DMS79 (cell line): ENCODE measurements around the gene OR51B4.
"Not testable (repeated sequence)": the region's sequence is repeated elsewhere in the genome, so short reads cannot be mapped to it uniquely, and the experiment has no call there.

Source experiments
- DNase-seq: peaks from one replicate; lab custom pipeline; 2025; lab: John Stamatoyannopoulos, UW

Gene OR51B4

DNA sequence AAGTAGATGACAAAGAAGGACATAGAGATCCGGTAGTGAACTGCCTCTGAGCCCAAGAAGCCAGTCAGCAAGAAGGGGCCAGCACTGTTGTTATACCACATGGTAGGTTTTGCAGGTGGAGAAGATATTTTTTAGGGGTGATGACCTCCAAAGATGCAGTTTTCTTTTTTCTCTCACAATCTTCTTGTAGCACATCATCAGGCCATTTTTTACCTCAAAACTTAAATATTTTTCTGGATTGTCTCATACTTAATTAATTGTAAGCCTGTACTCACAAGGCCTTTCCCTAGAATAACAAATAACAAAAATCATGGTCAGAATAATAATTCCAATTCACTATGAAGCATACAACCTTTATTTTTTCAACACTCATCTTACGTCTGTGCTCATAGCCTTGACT, at the start of gene OR51B4:
OR51B4 (minus strand) TSS at position 101 of the 400 bp plus-strand sequence; CDS start at position 101, 0 bp downstream.
- no peak for DNase-seq

DNA sequence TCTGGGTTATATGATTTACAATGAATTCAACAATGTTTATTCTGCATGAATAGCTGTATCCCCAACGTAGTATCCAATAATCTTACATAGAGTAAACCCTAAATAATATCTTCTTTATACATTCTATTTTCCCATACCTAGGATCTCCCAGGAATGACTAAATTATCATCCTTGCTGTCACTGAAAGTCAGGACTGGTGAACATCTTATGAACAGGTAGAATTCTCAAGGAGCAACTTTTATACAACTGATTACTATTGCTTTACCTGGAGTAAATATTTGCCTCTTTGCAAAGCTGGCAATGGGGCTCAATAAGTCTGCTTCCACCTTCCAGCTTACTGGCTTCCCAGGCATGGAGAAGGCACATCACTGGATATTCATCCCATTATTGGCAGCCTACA, 49.5 kb upstream of the OR51B4 start, which contains the start of gene OR51B6:
OR51B6 (plus strand) TSS at position 301 of the 400 bp plus-strand sequence; CDS start at position 301, 0 bp downstream.
- DNase-seq, result no peak

DNA sequence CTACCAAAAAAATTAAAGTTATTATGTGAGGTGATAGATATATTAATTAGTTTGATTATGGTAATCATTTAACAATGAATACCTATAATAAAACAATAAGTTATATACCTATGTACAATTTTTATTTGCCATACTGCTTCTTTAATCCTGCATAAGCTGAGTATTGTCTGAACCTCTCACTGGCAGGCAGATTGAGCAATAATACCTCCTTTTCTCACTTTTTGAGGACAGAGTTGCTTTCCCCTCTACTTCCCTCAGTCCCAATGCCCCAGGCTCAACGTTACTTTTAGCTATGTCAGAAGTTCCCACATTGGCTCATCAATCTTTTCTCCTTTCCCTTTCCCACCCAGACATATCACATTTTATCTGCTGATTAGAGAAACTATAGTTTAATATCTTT, 47.8 kb upstream of the OR51B4 start:
- no peak for DNase-seq

DNA sequence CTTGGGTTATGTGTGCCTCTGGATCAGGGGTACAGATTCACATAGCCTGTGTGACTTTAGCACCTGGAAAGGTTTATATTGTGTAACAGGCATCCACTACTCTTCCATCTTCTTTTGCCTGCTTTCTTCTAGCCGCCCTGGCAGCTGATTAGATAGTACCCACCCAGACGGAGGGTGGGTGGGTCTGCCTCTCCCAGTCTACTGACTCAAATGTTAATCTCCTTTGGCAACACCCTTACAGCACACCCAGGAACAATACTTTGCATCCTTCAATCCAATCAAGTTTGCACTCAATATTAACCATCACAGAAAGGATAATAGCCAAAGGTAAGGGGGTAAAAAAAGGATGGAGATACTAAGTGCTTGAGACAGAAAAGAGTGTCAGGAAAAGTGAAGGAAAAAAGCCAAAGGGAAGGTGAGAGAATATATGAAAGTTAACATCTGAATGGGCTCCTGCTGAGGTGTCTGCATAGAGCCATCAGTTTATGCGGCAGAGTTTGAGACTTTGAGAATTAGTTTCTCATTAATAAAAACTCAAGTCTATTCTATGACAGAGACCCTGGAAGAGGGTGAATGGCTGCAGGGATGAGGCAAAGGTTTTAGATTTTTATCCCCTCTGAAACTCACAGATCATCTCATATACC, 46.9 kb upstream of the OR51B4 start:
- no peak for DNase-seq

GRCh38 chr11:5345831-5346230, 44.1 kb upstream of the OR51B4 start:
- DNase-seq, result no peak

DNA sequence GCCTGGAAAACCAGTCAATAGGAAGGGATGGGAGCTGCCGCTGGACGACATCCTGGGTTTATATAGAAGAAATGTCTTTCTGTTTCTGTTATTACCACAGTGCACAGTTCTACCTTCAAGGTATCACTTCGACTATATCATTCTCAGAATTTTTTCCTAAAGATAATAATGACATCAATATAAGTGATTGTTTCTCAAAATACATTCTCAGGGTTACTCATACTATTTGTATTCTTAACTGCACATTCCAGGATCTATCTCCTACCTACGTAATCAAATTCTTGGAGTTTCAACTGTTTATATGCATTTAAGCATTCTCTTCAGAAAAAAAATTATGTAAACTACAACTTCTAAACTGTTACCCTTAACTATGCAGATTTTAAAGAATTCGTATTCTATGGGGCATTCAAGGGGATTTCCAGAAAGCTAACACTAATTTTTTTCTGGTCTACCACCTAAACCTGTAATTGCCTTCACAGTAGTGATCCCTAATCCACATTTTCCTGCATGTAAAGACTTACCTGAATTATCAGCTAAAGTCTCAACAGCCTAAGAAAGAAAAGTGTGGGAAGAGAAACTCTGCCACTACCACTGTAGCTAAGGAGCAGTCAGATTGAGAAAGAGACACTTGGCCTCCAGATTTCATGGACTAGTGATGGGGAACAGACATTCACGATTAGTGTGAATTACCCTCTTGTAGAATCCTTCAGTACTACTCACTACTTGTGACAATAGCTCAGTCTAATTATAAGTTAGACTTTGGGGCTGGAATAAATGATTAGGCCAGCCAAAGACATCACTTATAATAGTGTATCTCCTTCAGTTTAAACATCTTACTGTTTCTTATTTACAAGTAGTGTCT, 42.0 kb upstream of the OR51B4 start, which contains the start of gene OR51B5:
OR51B5 (minus strand) TSS at position 51 of the 862 bp plus-strand sequence; CDS start at position 51, 0 bp downstream.
- no peak for DNase-seq

DNA sequence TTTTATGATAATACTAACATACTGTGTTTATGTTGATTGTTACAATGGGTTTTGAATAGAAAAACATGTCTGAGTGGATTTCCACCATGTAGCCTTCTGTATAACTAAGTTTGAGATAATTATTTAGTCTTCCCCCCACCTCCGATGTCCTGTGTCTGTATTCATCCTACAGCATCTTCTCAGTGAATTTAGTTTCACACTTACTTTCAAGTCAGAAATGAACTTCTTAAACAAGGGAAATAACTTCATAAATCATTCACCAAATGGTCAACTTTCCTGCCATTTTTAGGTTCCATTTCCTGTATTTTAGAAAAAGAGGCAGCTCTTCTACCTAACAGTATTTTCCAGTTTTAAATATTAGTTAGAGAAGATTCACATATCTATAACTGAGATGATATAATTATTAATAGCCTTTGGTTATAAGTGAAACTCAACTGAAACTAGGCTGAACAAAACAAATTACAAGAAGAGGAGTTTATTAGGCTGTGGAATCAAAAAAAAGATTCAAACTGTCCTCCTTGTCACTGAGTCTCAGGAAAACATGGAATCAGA, 38.1 kb upstream of the OR51B4 start:
- no peak for DNase-seq

DNA sequence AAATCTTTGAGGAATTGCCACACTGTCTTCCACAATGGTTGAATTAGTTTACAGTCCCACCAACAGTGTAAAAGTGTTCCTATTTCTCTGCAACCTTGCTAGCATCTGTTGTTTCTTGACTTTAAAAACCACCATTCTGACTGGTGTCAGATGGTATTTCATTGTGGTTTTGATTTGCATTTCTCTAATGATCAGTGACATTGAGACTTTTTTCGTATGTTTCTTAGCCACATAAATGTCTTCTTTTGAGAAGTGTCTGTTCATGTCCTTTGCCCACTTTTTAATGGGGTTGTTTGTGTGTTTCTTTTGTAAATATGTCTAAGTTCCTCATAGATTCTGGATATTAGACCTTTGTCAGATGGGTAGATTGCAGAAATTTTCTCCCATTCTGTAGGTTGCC, 35.5 kb upstream of the OR51B4 start:
- DNase-seq, result not testable (repeated sequence)

- DNase-seq, result no peak
Measured at GRCh38 chr11:5336331-5336730, 34.6 kb upstream of the OR51B4 start.

DNA sequence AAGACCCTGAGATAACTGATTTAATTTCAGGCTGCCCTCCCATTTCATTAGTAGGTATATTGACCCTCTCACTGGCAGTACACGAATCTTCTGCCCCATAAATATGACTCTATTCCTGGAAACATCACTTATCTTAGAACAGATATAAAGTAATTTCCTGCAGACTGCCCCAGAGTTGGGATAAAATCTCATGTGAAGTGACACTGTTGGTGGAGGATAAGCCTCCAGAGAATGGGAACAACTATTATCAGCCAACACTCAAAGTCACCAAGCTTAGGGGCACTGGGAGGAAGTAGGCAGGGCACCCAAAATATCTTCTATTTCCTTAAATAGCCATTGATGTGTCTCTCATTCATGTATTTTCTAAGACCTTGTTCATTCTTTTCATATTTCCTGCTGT, 33.4 kb upstream of the OR51B4 start:
- no peak for DNase-seq

GRCh38 chr11:5324197-5324596, 22.5 kb upstream of the OR51B4 start, which contains the start of gene OR51B2:
OR51B2 (minus strand) TSS chr11:5324297; CDS start chr11:5324297, 0 bp downstream.
- DNase-seq, result no peak

DNA sequence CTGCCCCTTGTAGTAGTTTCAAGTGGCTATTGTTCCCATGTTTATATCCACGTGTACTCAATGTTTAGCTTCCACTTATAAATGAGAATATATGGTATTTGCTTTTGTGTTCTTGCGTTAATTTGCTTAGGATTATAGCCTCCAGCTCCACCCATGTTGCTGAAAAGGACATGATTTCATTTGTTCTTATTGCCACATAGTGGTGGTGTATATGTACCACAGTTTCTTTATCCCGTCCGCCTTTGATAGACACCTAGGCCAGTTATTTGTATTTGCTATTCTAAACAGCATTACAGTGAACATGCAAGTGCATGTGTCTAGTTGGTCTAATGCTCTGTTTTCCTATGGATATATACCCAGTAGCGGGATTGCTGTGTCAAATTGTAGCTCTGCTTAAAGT, 15.5 kb upstream of the OR51B4 start:
- DNase-seq, result no peak

- not testable (repeated sequence) for DNase-seq
Measured at GRCh38 chr11:5313326-5314023, 11.7 kb upstream of the OR51B4 start.

DNA sequence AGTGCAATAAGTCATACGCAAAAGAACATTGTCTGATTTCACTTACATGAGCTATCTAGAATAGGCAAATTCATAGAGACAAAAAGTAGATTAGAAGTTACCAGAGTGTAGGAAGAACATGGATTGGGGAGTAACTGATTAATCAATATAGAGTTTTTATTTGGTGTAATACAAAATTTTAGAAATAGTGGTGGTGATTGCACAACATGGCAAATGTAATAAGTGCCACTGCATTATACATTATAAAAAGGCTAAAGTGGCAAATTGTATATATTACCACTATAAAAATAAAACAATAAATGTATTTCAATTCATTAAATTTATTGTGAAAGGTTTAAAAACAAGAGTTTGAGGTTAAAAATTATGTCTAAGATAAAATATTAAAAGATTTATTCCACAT, 8.7 kb upstream of the OR51B4 start:
- DNase-seq, result no peak

- DNase-seq, result no peak
Measured at GRCh38 chr11:5307256-5308019, 5.7 kb upstream of the OR51B4 start.

DNA sequence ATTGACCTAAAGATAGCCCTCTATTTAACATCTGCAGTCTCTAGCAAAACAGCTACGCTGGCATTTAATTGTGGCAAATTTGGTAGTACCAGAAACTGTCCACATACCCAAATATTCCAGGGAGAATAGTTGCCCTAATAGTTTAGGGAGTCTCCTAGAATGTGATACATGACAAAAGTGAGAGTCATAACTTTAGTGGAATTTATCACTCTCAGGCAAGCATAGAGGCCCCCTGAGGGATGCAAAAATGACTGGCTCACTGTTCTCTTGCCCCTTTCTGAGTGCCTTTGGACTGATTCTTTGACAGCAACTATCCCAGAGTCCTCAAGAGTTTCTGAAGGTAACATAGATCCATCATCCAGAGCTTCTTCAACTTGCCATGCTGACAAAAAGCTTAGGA, 2.3 kb upstream of the OR51B4 start:
- DNase-seq, result no peak

- no peak for DNase-seq
Measured at GRCh38 chr11:5303626-5304025, 1.9 kb upstream of the OR51B4 start.

DNA sequence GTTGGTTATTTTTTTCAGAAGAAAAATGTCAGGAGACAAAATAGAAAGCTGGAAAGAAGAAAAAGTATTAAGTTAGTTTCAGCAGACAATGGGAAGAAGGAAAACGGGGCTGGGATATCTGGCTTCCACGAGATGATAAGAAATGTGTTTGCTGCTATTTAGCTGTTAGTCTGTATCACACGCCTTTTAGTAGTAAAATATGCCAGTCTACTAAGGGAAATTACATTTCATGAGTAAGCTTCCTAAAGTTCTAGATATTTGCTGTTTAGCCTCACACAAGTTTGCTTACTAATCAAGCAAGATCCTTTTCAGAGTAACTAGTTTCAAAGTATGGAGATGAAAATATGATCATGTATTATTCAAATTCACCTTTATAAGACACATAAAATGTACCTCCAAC, 1.5 kb downstream of the OR51B4 start:
- no peak for DNase-seq

GRCh38 chr11:5298451-5298850, 3.3 kb downstream of the OR51B4 start:
- no peak for DNase-seq

DNA sequence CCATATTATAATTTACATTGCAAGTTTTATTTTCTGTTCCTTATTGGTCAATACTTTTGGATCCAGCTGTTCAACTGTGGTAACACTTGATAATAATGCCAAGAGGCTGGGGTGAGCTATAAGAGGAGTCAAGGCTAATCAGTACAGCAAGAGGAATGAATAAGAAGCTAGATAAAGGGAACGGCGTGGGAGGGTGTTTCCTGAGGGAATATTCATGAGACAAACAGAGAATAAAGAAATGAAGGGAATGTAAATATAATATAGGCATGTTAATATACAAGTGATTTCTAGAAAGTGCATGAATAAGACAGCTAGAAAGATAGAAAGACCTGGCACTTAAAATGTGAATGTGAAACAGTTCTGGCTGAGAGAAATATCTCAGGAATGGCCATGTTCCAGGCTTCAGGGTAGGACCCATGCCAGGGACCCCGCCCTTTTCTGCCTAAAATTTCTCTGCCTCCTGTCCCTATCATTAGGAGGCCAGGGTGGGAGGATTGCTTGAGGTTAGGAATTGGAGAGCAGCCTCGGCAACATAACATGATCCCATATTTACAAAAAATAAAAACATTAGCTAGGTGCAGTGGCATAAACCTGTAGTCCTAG, 3.9 kb downstream of the OR51B4 start:
- no peak for DNase-seq
